ENCODE measurements around the gene LRRC27. TPM values are rescaled to one million over a fixed set of nuclear protein-coding genes. Genes with fewer than 3 reads are reported as not detected.
A peak's percentile ranks its signal among the peaks of the same experiment; 100 is the strongest.
"Not testable (repeated sequence)": the region's sequence is repeated elsewhere in the genome, so short reads cannot be mapped to it uniquely, and the experiment has no call there.

Gene LRRC27
- total RNA-seq, 2 experiments from 2014 or later: 2.4 to 2.8 TPM

GRCh38 chr10:132386419-132386831, 54.4 kb downstream of the LRRC27 start:
- H3K27ac ChIP-seq (ENCODE audit: low read depth in 1 of 2, low read length in 2 of 2): no peak overlapping the region
- H3K4me1 ChIP-seq (ENCODE audit: insufficient read depth, low read length): peaks cover 20% of the 10 kb centered on the region
- H3K36me3 ChIP-seq (ENCODE audit: insufficient read depth, low read length): no peaks in the 10 kb centered on the region
- H3K27me3 ChIP-seq (ENCODE audit: control insufficient read depth in 1 of 2, insufficient read depth in 2 of 2, low read length in 2 of 2): no peaks in the 10 kb centered on the region
- Mint-ChIP-seq H3K27me3 (no peaks in the 10 kb centered on the region), H3K4me1 (ENCODE audit: low read depth) (peaks cover 4% of the 10 kb centered on the region), H3K36me3 (ENCODE audit: low read depth) (no peaks in the 10 kb centered on the region), H3K4me3 (no peak overlapping the region), H3K27ac (no peak overlapping the region), H3K9me3 (no peaks in the 10 kb centered on the region)
- DNase-seq: peak in 1 of 14 experiments; percentile 3
- POLR2A ChIA-PET: no interaction called here
- ATAC-seq (ENCODE audit: poor library complexity): no peak
- H3K9me3 ChIP-seq (ENCODE audit: control insufficient read depth in 1 of 2, insufficient read depth in 1 of 2, low read length in 2 of 2): no peaks in the 10 kb centered on the region
- TF ChIP-seq CTCF (IDR thresholded peaks at IDR 0.05): no peak
- H3K4me3 ChIP-seq (ENCODE audit: low read length): no peak overlapping the region
- intact Hi-C loops (cut with DNase I, micrococcal nuclease): loop anchor here in 1 of 2 experiments (5.0 kb wide), 2 partner anchors 54 to 79 kb away; partner anchors contain the start of genes LRRC27 and STK32C
- CTCF ChIA-PET: no interaction called here

- ATAC-seq (ENCODE audit: poor library complexity); H3K4me3 ChIP-seq (ENCODE audit: low read length); H3K36me3 Mint-ChIP-seq (ENCODE audit: low read depth); H3K4me3 Mint-ChIP-seq; H3K36me3 ChIP-seq (ENCODE audit: insufficient read depth, low read length); H3K27me3 ChIP-seq (ENCODE audit: control insufficient read depth in 1 of 2, insufficient read depth in 2 of 2, low read length in 2 of 2); H3K4me1 Mint-ChIP-seq (ENCODE audit: low read depth); H3K27ac Mint-ChIP-seq; H3K27ac ChIP-seq (ENCODE audit: low read depth in 1 of 2, low read length in 2 of 2); POLR2A ChIA-PET; H3K9me3 ChIP-seq (ENCODE audit: control insufficient read depth in 1 of 2, insufficient read depth in 1 of 2, low read length in 2 of 2); H3K27me3 Mint-ChIP-seq; CTCF ChIA-PET; H3K9me3 Mint-ChIP-seq: not testable (repeated sequence)
- intact Hi-C loops (cut with DNase I, micrococcal nuclease): loop anchor here in 1 of 2 experiments (1.0 to 5.0 kb wide), 3 partner anchors 55 to 251 kb away; partner anchors contain the start of genes LRRC27 and STK32C
- peak in 1 of 14 experiments; percentile 5 for DNase-seq
- peaks cover 20% of the 10 kb centered on the region for H3K4me1 ChIP-seq (ENCODE audit: insufficient read depth, low read length)
These were observed 54.9 kb downstream of the LRRC27 start for GRCh38 chr10:132386896-132387295.

- intact Hi-C loops (cut with DNase I, micrococcal nuclease): loop anchor here (1.0 to 5.0 kb wide), 4 partner anchors 55 to 251 kb away; partner anchors contain the start of genes LRRC27 (in 1 of the 2) and STK32C (in 1 of the 2)
- peak overlapping the region; percentile 25 for H3K4me3 Mint-ChIP-seq
- TF ChIP-seq CTCF (IDR thresholded peaks at IDR 0.05): peak; percentile 44
- no peaks in the 10 kb centered on the region for H3K9me3 ChIP-seq (ENCODE audit: control insufficient read depth in 1 of 2, insufficient read depth in 1 of 2, low read length in 2 of 2)
- DNase-seq (peak; percentile 68 to 89 (median 77)), ATAC-seq (ENCODE audit: poor library complexity) (peak; percentile 96)
- CTCF ChIA-PET: interaction anchor here (0.6 kb wide), 1 partner anchor 247 kb away, joined by 3 read pairs; no protein-coding TSS in a partner anchor
- H3K36me3 ChIP-seq (ENCODE audit: insufficient read depth, low read length): no peaks in the 10 kb centered on the region
- POLR2A ChIA-PET: no interaction called here
- no peaks in the 10 kb centered on the region for H3K36me3 Mint-ChIP-seq (ENCODE audit: low read depth)
- peak overlapping the region; percentile 22 for H3K4me3 ChIP-seq (ENCODE audit: low read length)
- no peaks in the 10 kb centered on the region for H3K27me3 Mint-ChIP-seq
- peaks cover 20% of the 10 kb centered on the region for H3K4me1 ChIP-seq (ENCODE audit: insufficient read depth, low read length)
- no peaks in the 10 kb centered on the region for H3K9me3 Mint-ChIP-seq
- H3K27ac Mint-ChIP-seq: peak overlapping the region; percentile 71
- H3K27ac ChIP-seq (ENCODE audit: low read depth in 1 of 2, low read length in 2 of 2): no peak overlapping the region
- H3K4me1 Mint-ChIP-seq (ENCODE audit: low read depth): no peaks in the 10 kb centered on the region
- H3K27me3 ChIP-seq (ENCODE audit: control insufficient read depth in 1 of 2, insufficient read depth in 2 of 2, low read length in 2 of 2): no peaks in the 10 kb centered on the region
These were observed 55.8 kb downstream of the LRRC27 start for GRCh38 chr10:132387764-132388210.
